Activated CD4-positive, CD25-positive, alpha-beta regulatory T cell treated with anti-CD3 and anti-CD28 coated beads, Interleukin-2, amount 50 U/mL, for 24 hours (primary cell): ENCODE data around the gene TNFRSF1A.
A peak's percentile ranks its signal among the peaks of the same experiment; 100 is the strongest.

ENCODE experiments used
- ATAC-seq, 2 donors: fragments of 150-1000 bp; cut with Tn5 transposase; one replicate each; pipeline ENCODE4 v1.10.0; 2021; ENCODE audit warnings: mild to moderate bottlenecking in 1 of 2, moderate library complexity in 1 of 2

TNFRSF1A gene

GRCh38 chr12:6341417-6342139 is at the start of gene TNFRSF1A:
TNFRSF1A (minus strand) TSS chr12:6342076; CDS start chr12:6341814, 262 bp downstream.
- peak; percentile 41 to 46 for ATAC-seq

GRCh38 chr12:6391013-6391412 is 49.1 kb upstream of the TNFRSF1A start:
- ATAC-seq = no peak

- ATAC-seq = no peak
Observed at GRCh38 chr12:6390084-6390799, 48.4 kb upstream of the TNFRSF1A start.

- ATAC-seq = no peak
Observed at GRCh38 chr12:6387541-6387940, 45.7 kb upstream of the TNFRSF1A start.

- ATAC-seq = no peak
Observed at GRCh38 chr12:6386491-6386890, 44.6 kb upstream of the TNFRSF1A start.

- ATAC-seq = no peak
Observed at GRCh38 chr12:6386038-6386437, 44.2 kb upstream of the TNFRSF1A start.

GRCh38 chr12:6384499-6385436 is 42.9 kb upstream of the TNFRSF1A start:
- no peak for ATAC-seq

GRCh38 chr12:6383572-6384498 is 42.0 kb upstream of the TNFRSF1A start, which contains the start of gene LTBR:
LTBR (plus strand) TSS chr12:6384162; CDS start chr12:6384359, 197 bp downstream.
- ATAC-seq = peak in 1 of 2 donors; percentile 31

- ATAC-seq = no peak
Observed at GRCh38 chr12:6382982-6383381, 41.1 kb upstream of the TNFRSF1A start.

GRCh38 chr12:6382371-6382770 is 40.5 kb upstream of the TNFRSF1A start:
- no peak for ATAC-seq

GRCh38 chr12:6380141-6381121 is 38.6 kb upstream of the TNFRSF1A start:
- ATAC-seq = no peak

GRCh38 chr12:6378709-6379472 is 37.0 kb upstream of the TNFRSF1A start:
- ATAC-seq = no peak

- ATAC-seq = no peak
Observed at GRCh38 chr12:6377667-6377994, 35.8 kb upstream of the TNFRSF1A start.

- no peak for ATAC-seq
Observed at GRCh38 chr12:6376870-6377666, 35.2 kb upstream of the TNFRSF1A start.

- ATAC-seq = no peak
Observed at GRCh38 chr12:6376079-6376869, 34.4 kb upstream of the TNFRSF1A start.

- ATAC-seq = no peak
Observed at GRCh38 chr12:6375269-6376078, 33.6 kb upstream of the TNFRSF1A start, which contains the start of gene SCNN1A. SCNN1A (minus strand) TSS chr12:6375563; CDS start chr12:6374783, 780 bp downstream.

GRCh38 chr12:6374786-6375160 is 32.9 kb upstream of the TNFRSF1A start:
- ATAC-seq = no peak
